SHP77 treated with DMSO at 0.1 percent for 48 hours (cell line): ENCODE results near the gene SH3RF3.

Experiments
- DNase-seq: peaks from one replicate; lab custom pipeline; 2025; lab: John Stamatoyannopoulos, UW

Gene SH3RF3

GRCh38 chr2:109243526-109244303 is 114.7 kb downstream of the SH3RF3 start:
- no peak for DNase-seq

- DNase-seq = no peak
Observed at GRCh38 chr2:109244304-109244582, 115.2 kb downstream of the SH3RF3 start.

GRCh38 chr2:109244750-109245382 is 115.9 kb downstream of the SH3RF3 start:
- DNase-seq = no peak

- no peak for DNase-seq
Observed at GRCh38 chr2:109246176-109246575, 117.2 kb downstream of the SH3RF3 start.

GRCh38 chr2:109246616-109247015 is 117.6 kb downstream of the SH3RF3 start:
- no peak for DNase-seq

GRCh38 chr2:109247340-109247739 is 118.3 kb downstream of the SH3RF3 start:
- no peak for DNase-seq

GRCh38 chr2:109247812-109248211 is 118.8 kb downstream of the SH3RF3 start:
- no peak for DNase-seq

- no peak for DNase-seq
Observed at GRCh38 chr2:109248590-109248989, 119.6 kb downstream of the SH3RF3 start.

- DNase-seq = no peak
Observed at GRCh38 chr2:109253217-109253616, 124.2 kb downstream of the SH3RF3 start.

GRCh38 chr2:109254174-109254904 is 125.3 kb downstream of the SH3RF3 start:
- DNase-seq = no peak

GRCh38 chr2:109255654-109256053 is 126.6 kb downstream of the SH3RF3 start:
- no peak for DNase-seq

GRCh38 chr2:109256111-109256510 is 127.1 kb downstream of the SH3RF3 start:
- no peak for DNase-seq

- no peak for DNase-seq
Observed at GRCh38 chr2:109256921-109257320, 127.9 kb downstream of the SH3RF3 start.

GRCh38 chr2:109257653-109258052 is 128.6 kb downstream of the SH3RF3 start:
- DNase-seq = no peak

- no peak for DNase-seq
Observed at GRCh38 chr2:109258376-109258775, 129.4 kb downstream of the SH3RF3 start.

GRCh38 chr2:109258905-109259540 is 130.0 kb downstream of the SH3RF3 start:
- no peak for DNase-seq

- no peak for DNase-seq
Observed at GRCh38 chr2:109259671-109260070, 130.7 kb downstream of the SH3RF3 start.

- no peak for DNase-seq
Observed at GRCh38 chr2:109260116-109260855, 131.3 kb downstream of the SH3RF3 start.

GRCh38 chr2:109260886-109261700 is 132.1 kb downstream of the SH3RF3 start:
- DNase-seq = peak; percentile 42

- DNase-seq = no peak
Observed at GRCh38 chr2:109261906-109262631, 133.1 kb downstream of the SH3RF3 start.
